OCI-LY1 (cell line): ENCODE measurements around the gene PXDN.

Experiments used
- H2AFZ ChIP-seq: fragments of 200-600 bp; sonication (generic), shearing (Covaris generic); 2 replicates; pipeline ENCODE4 v1.6.0; 2014; ENCODE audit warnings: antibody characterized with exemption, mild to moderate bottlenecking, low read length
- H3F3A ChIP-seq: fragments of 200-600 bp; sonication (generic), shearing (Covaris generic); 2 replicates; pipeline ENCODE4 v1.6.0; 2014; ENCODE audit warnings: mild to moderate bottlenecking, antibody characterized with exemption, low read length, moderate library complexity; ENCODE audit not compliant: insufficient read depth
- H3K27ac ChIP-seq: fragments of 200-600 bp; sonication (generic); 2 replicates; pipeline ENCODE4 v1.5.1; 2014; ENCODE audit warnings: low read length, mixed run types, mild to moderate bottlenecking, low read depth; ENCODE audit not compliant: poor library complexity, severe bottlenecking
- H3K27me3 ChIP-seq: fragments of 200-600 bp; sonication (generic); 2 replicates; pipeline ENCODE4 v1.6.0; 2014; ENCODE audit warnings: antibody characterized with exemption, mild to moderate bottlenecking, low read length, moderate library complexity; ENCODE audit not compliant: insufficient read depth
- H3K36me3 ChIP-seq: fragments of 200-600 bp; sonication (generic); 2 replicates; pipeline ENCODE4 v1.6.1; 2014; ENCODE audit warnings: mild to moderate bottlenecking, antibody characterized with exemption, low read length, moderate library complexity, mixed read lengths; ENCODE audit not compliant: insufficient read depth
- H3K4me1 ChIP-seq: fragments of 200-600 bp; sonication (generic); 2 replicates; pipeline ENCODE4 v1.5.1; 2014; ENCODE audit warnings: mild to moderate bottlenecking, low read length, moderate library complexity; ENCODE audit not compliant: insufficient read depth, severe bottlenecking
- H3K4me2 ChIP-seq: fragments of 200-600 bp; sonication (generic), shearing (Covaris generic); 2 replicates; pipeline ENCODE4 v1.6.1; 2014; ENCODE audit warnings: low read length
- H3K4me3 ChIP-seq: fragments of 200-600 bp; sonication (generic); 2 replicates; pipeline ENCODE4 v1.5.1; 2014; ENCODE audit warnings: low read length, low read depth, mild to moderate bottlenecking, mixed read lengths; ENCODE audit not compliant: poor library complexity, severe bottlenecking
- H3K79me2 ChIP-seq: fragments of 200-600 bp; shearing (Covaris generic); 2 replicates; pipeline ENCODE4 v1.6.1; 2016; ENCODE audit warnings: mixed run types, low read length, mixed read lengths; ENCODE audit not compliant: insufficient read depth
- H3K9ac ChIP-seq: fragments of 200-600 bp; sonication (generic), shearing (Covaris generic); 2 replicates; pipeline ENCODE4 v1.6.1; 2014; ENCODE audit warnings: mild to moderate bottlenecking, low read length, mixed read lengths
- H3K9me2 ChIP-seq: fragments of 200-600 bp; sonication (generic), shearing (Covaris generic); 2 replicates; pipeline ENCODE4 v1.6.1; 2014; ENCODE audit warnings: low read depth, mild to moderate bottlenecking, low read length, mixed read lengths
- H3K9me3 ChIP-seq: fragments of 200-600 bp; shearing (Covaris generic); 2 replicates; pipeline ENCODE4 v1.6.1; 2014; ENCODE audit warnings: low read length, mixed read lengths
- H4K20me1 ChIP-seq: fragments of 200-600 bp; sonication (generic), shearing (Covaris generic); 2 replicates; pipeline ENCODE4 v1.6.0; 2016; ENCODE audit warnings: mild to moderate bottlenecking, low read length; ENCODE audit not compliant: insufficient read depth
- CTCF ChIP-seq: fragments of 200-600 bp; sonication (generic), shearing (Covaris generic); IDR thresholded peaks from 2 replicates; pipeline ENCODE4 v1.5.1; 2017; ENCODE audit warnings: mild to moderate bottlenecking, antibody characterized with exemption, low read length, moderate library complexity, mixed read lengths
- EZH2 ChIP-seq: fragments of 200-600 bp; sonication (generic), shearing (Covaris generic); IDR thresholded peaks from 2 replicates; pipeline ENCODE4 v1.8.0; 2017; ENCODE audit warnings: borderline replicate concordance, mixed run types, mild to moderate bottlenecking, antibody characterized with exemption, low read length, moderate library complexity, mixed read lengths

The PXDN gene

GRCh38 chr2:1620081-1620480 lies 124.2 kb downstream of the PXDN start:
- no peaks in the 10 kb centered on the region for H3K79me2 ChIP-seq
- no peaks in the 10 kb centered on the region for H3K36me3 ChIP-seq
- H3K27me3 ChIP-seq = no peaks in the 10 kb centered on the region
- H3K4me2 ChIP-seq = no peak overlapping the region
- no peaks in the 10 kb centered on the region for H4K20me1 ChIP-seq
- H2AFZ ChIP-seq = no peak overlapping the region
- no peak overlapping the region for H3K9ac ChIP-seq
- no peak overlapping the region for H3K27ac ChIP-seq
- H3F3A ChIP-seq = no peaks in the 10 kb centered on the region
- H3K9me3 ChIP-seq = no peaks in the 10 kb centered on the region
- no peaks in the 10 kb centered on the region for H3K9me2 ChIP-seq
- TF ChIP-seq EZH2 (no peak), CTCF (no peak)
- peaks cover 27% of the 10 kb centered on the region for H3K4me1 ChIP-seq
- H3K4me3 ChIP-seq = no peak overlapping the region

GRCh38 chr2:1619556-1619955 lies 124.8 kb downstream of the PXDN start:
- Histone ChIP-seq H3K4me1 (peaks cover 32% of the 10 kb centered on the region), H3F3A (no peaks in the 10 kb centered on the region), H3K4me3 (no peak overlapping the region), H3K27me3 (no peaks in the 10 kb centered on the region), H3K27ac (no peak overlapping the region), H3K79me2 (no peaks in the 10 kb centered on the region), H3K4me2 (no peak overlapping the region), H4K20me1 (no peaks in the 10 kb centered on the region), H3K9me3 (no peaks in the 10 kb centered on the region), H3K9ac (no peak overlapping the region), H2AFZ (no peak overlapping the region), H3K9me2 (no peaks in the 10 kb centered on the region), H3K36me3 (no peaks in the 10 kb centered on the region)
- TF ChIP-seq CTCF = no peak
- no peak for TF ChIP-seq EZH2

GRCh38 chr2:1618974-1619373 lies 125.3 kb downstream of the PXDN start:
- Histone ChIP-seq H3K4me1 (peaks cover 38% of the 10 kb centered on the region), H3K9ac (no peak overlapping the region), H4K20me1 (no peaks in the 10 kb centered on the region), H3F3A (no peaks in the 10 kb centered on the region), H2AFZ (no peak overlapping the region), H3K27me3 (no peaks in the 10 kb centered on the region), H3K4me2 (no peak overlapping the region), H3K27ac (no peak overlapping the region), H3K4me3 (no peak overlapping the region), H3K79me2 (no peaks in the 10 kb centered on the region), H3K9me3 (no peaks in the 10 kb centered on the region), H3K36me3 (no peaks in the 10 kb centered on the region), H3K9me2 (no peaks in the 10 kb centered on the region)
- no peak for TF ChIP-seq CTCF
- TF ChIP-seq EZH2 = no peak
